ENCODE results near the gene LIMS1.
"Not testable (repeated sequence)": the region's sequence is repeated elsewhere in the genome, so short reads cannot be mapped to it uniquely, and the experiment has no call there.

The LIMS1 gene

GRCh38 chr2:108548208-108549003 lies 14.1 kb downstream of the LIMS1 start:
- Histone ChIP-seq H3K9me3 (ENCODE audit: control insufficient read depth, low read length) (no peaks in the 10 kb centered on the region), H3K36me3 (ENCODE audit: control insufficient read depth, insufficient read depth, low read length) (no peaks in the 10 kb centered on the region), H3K27me3 (replicated peaks; ENCODE audit: control insufficient read depth, insufficient read depth, low read length, poor library complexity, severe bottlenecking) (no peaks in the 10 kb centered on the region), H3K27ac (ENCODE audit: insufficient read depth, low read length, poor library complexity, severe bottlenecking) (no peak overlapping the region), H3K4me1 (ENCODE audit: control insufficient read depth, insufficient read depth, low read length, poor library complexity, severe bottlenecking) (no peaks in the 10 kb centered on the region), H3K4me3 (ENCODE audit: insufficient read depth, low read depth, low read length, poor library complexity, severe bottlenecking) (no peak overlapping the region)
- no peak for DNase-seq

DNA sequence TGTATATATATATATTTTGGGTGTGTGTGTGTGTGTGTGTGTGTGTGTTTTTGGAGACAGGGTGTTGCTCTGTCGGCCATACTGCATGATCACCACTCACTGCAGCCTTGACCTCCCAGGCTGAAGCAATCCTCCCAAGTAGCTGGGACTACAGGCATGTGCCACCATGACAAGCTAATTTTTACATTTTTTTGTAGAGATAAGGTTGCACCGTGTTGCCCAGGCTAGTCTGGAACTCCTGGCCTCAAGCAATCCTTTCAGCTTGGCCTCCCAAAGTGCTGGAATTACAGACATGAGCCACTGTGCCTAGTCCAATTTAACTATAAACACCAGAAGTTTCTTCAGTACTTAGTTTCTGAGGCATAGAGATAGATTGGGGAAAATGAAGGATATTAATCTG lies 18.3 kb downstream of the LIMS1 start:
- no peaks in the 10 kb centered on the region for H3K9me3 ChIP-seq (ENCODE audit: control insufficient read depth, low read length)
- DNase-seq = no peak

GRCh38 chr2:108553209-108553919 lies 19.1 kb downstream of the LIMS1 start:
- H3K36me3 ChIP-seq (ENCODE audit: control insufficient read depth, insufficient read depth, low read length) = no peaks in the 10 kb centered on the region
- no peaks in the 10 kb centered on the region for H3K27me3 ChIP-seq (replicated peaks; ENCODE audit: control insufficient read depth, insufficient read depth, low read length, poor library complexity, severe bottlenecking)
- H3K4me3 ChIP-seq (ENCODE audit: insufficient read depth, low read depth, low read length, poor library complexity, severe bottlenecking) = no peak overlapping the region
- H3K4me1 ChIP-seq (ENCODE audit: control insufficient read depth, insufficient read depth, low read length, poor library complexity, severe bottlenecking) = no peaks in the 10 kb centered on the region
- no peak for DNase-seq
- no peaks in the 10 kb centered on the region for H3K9me3 ChIP-seq (ENCODE audit: control insufficient read depth, low read length)
- no peak overlapping the region for H3K27ac ChIP-seq (ENCODE audit: insufficient read depth, low read length, poor library complexity, severe bottlenecking)

More for the DNA sequence above, 18.3 kb downstream of the LIMS1 start:
- no peak overlapping the region for H3K4me3 ChIP-seq (ENCODE audit: insufficient read depth, low read depth, low read length, poor library complexity, severe bottlenecking)
- H3K27ac ChIP-seq (ENCODE audit: insufficient read depth, low read length, poor library complexity, severe bottlenecking) = no peak overlapping the region
- no peaks in the 10 kb centered on the region for H3K4me1 ChIP-seq (ENCODE audit: control insufficient read depth, insufficient read depth, low read length, poor library complexity, severe bottlenecking)
- H3K27me3 ChIP-seq (replicated peaks; ENCODE audit: control insufficient read depth, insufficient read depth, low read length, poor library complexity, severe bottlenecking) = no peaks in the 10 kb centered on the region
- no peaks in the 10 kb centered on the region for H3K36me3 ChIP-seq (ENCODE audit: control insufficient read depth, insufficient read depth, low read length)

DNA sequence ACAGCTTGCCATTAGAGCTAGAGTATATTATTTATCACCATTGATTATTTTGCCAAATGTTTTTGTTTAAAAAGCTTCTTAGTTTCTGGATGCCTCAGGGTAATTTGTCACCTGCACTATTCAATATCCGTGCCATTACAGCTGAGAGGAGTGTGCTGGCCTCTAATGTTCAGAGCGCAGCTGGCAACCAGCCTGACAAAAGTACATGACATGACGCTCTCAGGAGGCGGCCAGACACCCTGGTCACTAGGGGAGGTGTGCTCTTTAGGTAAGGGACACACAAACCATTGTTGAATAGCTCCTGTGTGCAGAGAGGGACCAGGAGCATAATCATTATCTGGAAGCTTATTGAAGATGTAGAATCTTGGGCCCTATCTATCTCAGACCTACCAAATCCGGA lies 20.3 kb downstream of the LIMS1 start:
- no peaks in the 10 kb centered on the region for H3K27me3 ChIP-seq (replicated peaks; ENCODE audit: control insufficient read depth, insufficient read depth, low read length, poor library complexity, severe bottlenecking)
- no peaks in the 10 kb centered on the region for H3K9me3 ChIP-seq (ENCODE audit: control insufficient read depth, low read length)
- no peak for DNase-seq
- H3K36me3 ChIP-seq (ENCODE audit: control insufficient read depth, insufficient read depth, low read length) = no peaks in the 10 kb centered on the region
- no peak overlapping the region for H3K4me3 ChIP-seq (ENCODE audit: insufficient read depth, low read depth, low read length, poor library complexity, severe bottlenecking)
- no peaks in the 10 kb centered on the region for H3K4me1 ChIP-seq (ENCODE audit: control insufficient read depth, insufficient read depth, low read length, poor library complexity, severe bottlenecking)
- no peak overlapping the region for H3K27ac ChIP-seq (ENCODE audit: insufficient read depth, low read length, poor library complexity, severe bottlenecking)

- Histone ChIP-seq H3K27me3 (replicated peaks; ENCODE audit: control insufficient read depth, insufficient read depth, low read length, poor library complexity, severe bottlenecking) (no peaks in the 10 kb centered on the region), H3K9me3 (ENCODE audit: control insufficient read depth, low read length) (no peaks in the 10 kb centered on the region), H3K4me1 (ENCODE audit: control insufficient read depth, insufficient read depth, low read length, poor library complexity, severe bottlenecking) (no peaks in the 10 kb centered on the region), H3K36me3 (ENCODE audit: control insufficient read depth, insufficient read depth, low read length) (no peaks in the 10 kb centered on the region), H3K27ac (ENCODE audit: insufficient read depth, low read length, poor library complexity, severe bottlenecking) (no peak overlapping the region), H3K4me3 (ENCODE audit: insufficient read depth, low read depth, low read length, poor library complexity, severe bottlenecking) (no peak overlapping the region)
- DNase-seq = no peak
These were observed 21.3 kb downstream of the LIMS1 start for GRCh38 chr2:108555572-108555971.

- not testable (repeated sequence) for H3K27ac ChIP-seq (ENCODE audit: insufficient read depth, low read length, poor library complexity, severe bottlenecking)
These were observed 22.3 kb downstream of the LIMS1 start for GRCh38 chr2:108556581-108556980.

DNA sequence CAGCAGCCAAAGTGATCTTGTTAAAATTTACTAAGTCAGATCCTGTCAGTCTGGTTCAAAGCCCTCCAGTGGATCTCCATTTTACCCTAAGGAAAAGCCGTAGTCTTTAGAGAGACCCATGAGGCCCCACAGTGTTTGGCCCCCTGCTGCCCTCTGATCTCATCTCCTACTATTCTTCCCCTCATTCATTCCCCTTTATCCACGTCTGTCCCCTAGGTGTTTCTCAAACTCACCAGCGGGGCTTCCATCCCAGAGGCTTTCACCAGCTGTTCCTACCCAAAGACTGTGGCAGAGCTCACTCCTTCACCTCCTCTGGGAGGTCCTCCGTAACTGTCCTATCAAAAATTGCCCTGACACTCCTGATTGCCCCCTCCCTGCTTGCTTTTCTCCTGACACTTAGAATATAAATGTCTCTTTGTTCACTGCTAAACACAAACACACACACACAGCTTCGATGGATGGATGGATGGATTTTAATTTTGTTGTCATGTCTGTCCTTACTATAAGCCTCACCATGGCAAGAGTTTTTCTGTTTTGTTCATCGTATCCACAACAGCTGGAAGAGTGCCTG lies 26.1 kb downstream of the LIMS1 start:
- Histone ChIP-seq H3K27ac (ENCODE audit: insufficient read depth, low read length, poor library complexity, severe bottlenecking) (no peak overlapping the region), H3K4me3 (ENCODE audit: insufficient read depth, low read depth, low read length, poor library complexity, severe bottlenecking) (no peak overlapping the region), H3K4me1 (ENCODE audit: control insufficient read depth, insufficient read depth, low read length, poor library complexity, severe bottlenecking) (no peaks in the 10 kb centered on the region), H3K9me3 (ENCODE audit: control insufficient read depth, low read length) (no peaks in the 10 kb centered on the region), H3K36me3 (ENCODE audit: control insufficient read depth, insufficient read depth, low read length) (no peaks in the 10 kb centered on the region), H3K27me3 (replicated peaks; ENCODE audit: control insufficient read depth, insufficient read depth, low read length, poor library complexity, severe bottlenecking) (no peaks in the 10 kb centered on the region)
- DNase-seq = no peak

More at GRCh38 chr2:108556581-108556980, 22.3 kb downstream of the LIMS1 start:
- H3K9me3 ChIP-seq (ENCODE audit: control insufficient read depth, low read length); H3K36me3 ChIP-seq (ENCODE audit: control insufficient read depth, insufficient read depth, low read length); H3K27me3 ChIP-seq (replicated peaks; ENCODE audit: control insufficient read depth, insufficient read depth, low read length, poor library complexity, severe bottlenecking); H3K4me3 ChIP-seq (ENCODE audit: insufficient read depth, low read depth, low read length, poor library complexity, severe bottlenecking); DNase-seq; H3K4me1 ChIP-seq (ENCODE audit: control insufficient read depth, insufficient read depth, low read length, poor library complexity, severe bottlenecking): not testable (repeated sequence)

- Histone ChIP-seq H3K27ac (ENCODE audit: insufficient read depth, low read length, poor library complexity, severe bottlenecking) (no peak overlapping the region), H3K36me3 (ENCODE audit: control insufficient read depth, insufficient read depth, low read length) (no peaks in the 10 kb centered on the region), H3K9me3 (ENCODE audit: control insufficient read depth, low read length) (no peaks in the 10 kb centered on the region), H3K4me3 (ENCODE audit: insufficient read depth, low read depth, low read length, poor library complexity, severe bottlenecking) (no peak overlapping the region), H3K4me1 (ENCODE audit: control insufficient read depth, insufficient read depth, low read length, poor library complexity, severe bottlenecking) (no peaks in the 10 kb centered on the region), H3K27me3 (replicated peaks; ENCODE audit: control insufficient read depth, insufficient read depth, low read length, poor library complexity, severe bottlenecking) (no peaks in the 10 kb centered on the region)
- DNase-seq = no peak
These were observed 26.7 kb downstream of the LIMS1 start for GRCh38 chr2:108560895-108561530.

DNA sequence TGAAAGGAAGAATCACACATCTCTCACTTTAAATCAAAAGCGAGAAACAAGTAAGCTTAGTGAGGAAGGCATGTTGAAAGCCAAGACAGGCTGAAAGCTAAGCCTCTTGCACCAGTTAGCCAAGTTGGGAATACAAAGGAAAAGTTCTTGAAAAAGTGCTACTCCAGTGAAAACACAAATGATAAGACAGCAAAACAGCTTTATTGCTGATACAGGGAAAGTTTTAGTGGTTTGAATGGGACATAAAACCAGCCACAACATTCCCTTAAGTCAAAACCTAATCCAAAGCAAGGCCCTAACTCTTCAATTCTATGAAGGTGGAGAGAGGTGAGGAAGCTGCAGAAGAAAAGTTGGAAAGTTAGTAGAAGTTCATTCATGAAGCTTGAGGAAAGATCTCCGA lies 28.0 kb downstream of the LIMS1 start:
- Histone ChIP-seq H3K36me3 (ENCODE audit: control insufficient read depth, insufficient read depth, low read length) (no peaks in the 10 kb centered on the region), H3K9me3 (ENCODE audit: control insufficient read depth, low read length) (no peaks in the 10 kb centered on the region), H3K4me1 (ENCODE audit: control insufficient read depth, insufficient read depth, low read length, poor library complexity, severe bottlenecking) (no peaks in the 10 kb centered on the region), H3K4me3 (ENCODE audit: insufficient read depth, low read depth, low read length, poor library complexity, severe bottlenecking) (no peak overlapping the region), H3K27ac (ENCODE audit: insufficient read depth, low read length, poor library complexity, severe bottlenecking) (no peak overlapping the region), H3K27me3 (replicated peaks; ENCODE audit: control insufficient read depth, insufficient read depth, low read length, poor library complexity, severe bottlenecking) (no peaks in the 10 kb centered on the region)
- no peak for DNase-seq

- Histone ChIP-seq H3K36me3 (ENCODE audit: control insufficient read depth, insufficient read depth, low read length) (no peaks in the 10 kb centered on the region), H3K9me3 (ENCODE audit: control insufficient read depth, low read length) (no peaks in the 10 kb centered on the region), H3K4me1 (ENCODE audit: control insufficient read depth, insufficient read depth, low read length, poor library complexity, severe bottlenecking) (no peaks in the 10 kb centered on the region), H3K4me3 (ENCODE audit: insufficient read depth, low read depth, low read length, poor library complexity, severe bottlenecking) (no peak overlapping the region), H3K27me3 (replicated peaks; ENCODE audit: control insufficient read depth, insufficient read depth, low read length, poor library complexity, severe bottlenecking) (no peaks in the 10 kb centered on the region), H3K27ac (ENCODE audit: insufficient read depth, low read length, poor library complexity, severe bottlenecking) (no peak overlapping the region)
- no peak for DNase-seq
These were observed 30.2 kb downstream of the LIMS1 start for GRCh38 chr2:108564510-108564909.
